ENCODE results near the gene ABHD14A. TPM values are rescaled to one million over a fixed set of nuclear protein-coding genes. Genes with fewer than 3 reads are reported as not detected.
"Not testable (repeated sequence)": the region's sequence is repeated elsewhere in the genome, so short reads cannot be mapped to it uniquely, and the experiment has no call there.

Gene ABHD14A
- total RNA-seq = 10 to 100 TPM in 2 of 5 donors, 1 to 10 TPM in 1, not detected in 2; 7.0 to 17.0 (median 14.5) TPM
- 10 to 100 TPM; 12.2 to 20.8 (median 16.3) TPM for polyA plus RNA-seq
- long read RNA-seq, donor 1, transcript ABHD14A-201 (5 exons, 1,062 nt) = major isoform, 9 of 25 reads
- long read RNA-seq, donor 1, partial matches to known transcripts = 16 of 25 reads
- long read RNA-seq, donor 1, other reads (novel, unspliced or antisense) = 0 of 25 reads
- long read RNA-seq, donor 2, transcript ABHD14A-201 (5 exons, 1,062 nt) = major isoform, 10 of 47 reads
- long read RNA-seq, donor 2, partial matches to known transcripts = 13 of 47 reads
- long read RNA-seq, donor 2, other reads (novel, unspliced or antisense) = 24 of 47 reads
- long read RNA-seq, donor 3, transcript ABHD14A-201 (5 exons, 1,062 nt) = major isoform, 7 of 7 reads
- long read RNA-seq, donor 3, partial matches to known transcripts = 0 of 7 reads
- long read RNA-seq, donor 3, other reads (novel, unspliced or antisense) = 0 of 7 reads
- long read RNA-seq, donor 4, partial matches to known transcripts = 0 of 1 reads
- long read RNA-seq, donor 4, other reads (novel, unspliced or antisense) = 0 of 1 reads
- long read RNA-seq, donor 5, transcript ABHD14A-201 (5 exons, 1,062 nt) = major isoform, 13 of 13 reads
- long read RNA-seq, donor 5, partial matches to known transcripts = 0 of 13 reads
- long read RNA-seq, donor 5, other reads (novel, unspliced or antisense) = 0 of 13 reads
- long read RNA-seq, donor 6 = 0 reads
- long read RNA-seq, donor 7, transcript ABHD14A-201 (5 exons, 1,062 nt) = major isoform, 11 of 11 reads
- long read RNA-seq, donor 7, partial matches to known transcripts = 0 of 11 reads
- long read RNA-seq, donor 7, other reads (novel, unspliced or antisense) = 0 of 11 reads
- long read RNA-seq, donor 8, partial matches to known transcripts = 0 of 2 reads
- long read RNA-seq, donor 8, other reads (novel, unspliced or antisense) = 0 of 2 reads
- long read RNA-seq, donor 9, transcript ABHD14A-201 (5 exons, 1,062 nt) = major isoform, 8 of 9 reads
- long read RNA-seq, donor 9, partial matches to known transcripts = 0 of 9 reads
- long read RNA-seq, donor 9, other reads (novel, unspliced or antisense) = 0 of 9 reads
- long read RNA-seq, donor 10, partial matches to known transcripts = 0 of 3 reads
- long read RNA-seq, donor 10, other reads (novel, unspliced or antisense) = 0 of 3 reads

DNA sequence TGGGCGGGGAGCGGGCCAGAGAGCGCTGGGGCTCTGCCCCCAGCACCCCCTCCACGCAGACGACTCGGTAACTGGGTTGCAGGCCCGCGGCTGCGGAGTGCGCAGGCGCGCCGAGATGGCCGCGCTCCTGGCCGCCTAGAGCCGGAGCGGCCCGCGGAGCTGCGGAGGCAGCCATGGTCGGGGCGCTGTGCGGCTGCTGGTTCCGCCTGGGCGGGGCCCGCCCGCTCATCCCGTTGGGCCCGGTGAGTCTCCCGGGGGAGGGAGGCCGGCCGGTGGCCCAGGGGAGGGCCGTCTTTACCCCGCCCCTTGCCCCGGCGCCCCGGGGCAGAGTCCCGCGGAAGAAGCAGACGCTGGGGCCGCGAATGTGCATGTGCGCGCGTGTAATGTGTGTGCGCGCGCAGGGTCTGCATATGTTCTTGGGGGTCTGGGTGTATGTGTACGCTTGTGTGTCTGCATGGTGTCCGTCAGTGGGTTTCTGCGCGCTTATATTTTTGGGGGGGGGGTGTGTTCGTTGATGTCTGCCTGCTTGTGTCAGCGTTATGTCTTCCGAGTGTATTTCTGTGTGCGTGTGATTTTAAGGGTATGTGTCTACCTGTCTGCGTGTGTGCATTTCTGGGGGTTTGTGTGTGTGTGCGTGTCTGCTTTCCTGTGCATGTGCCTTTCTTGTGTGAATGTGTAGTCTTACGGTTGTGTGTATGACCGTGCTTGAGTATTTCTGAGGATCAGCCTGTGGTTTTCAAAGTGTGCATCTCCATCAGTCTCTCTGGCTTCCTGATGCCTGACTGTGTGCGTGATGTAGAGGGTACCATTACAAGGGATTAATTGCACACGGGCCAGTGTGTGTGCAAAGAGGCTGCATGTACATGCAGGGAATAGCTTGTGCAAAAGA, at the start of gene ABHD14A:
Gene ABHD14A, plus strand, starts transcription at position 102 of the 889 bp plus-strand sequence. Its CDS starts 72 bp downstream, at position 174.
- H3K36me3 ChIP-seq = peaks cover 0 to 9% (median 2%) of the 10 kb centered on the region in 4 donors
- peak within 1 kb of the TSS; percentile 61 to 75 (median 65) for H3K4me3 ChIP-seq
- intact Hi-C loops (cut with DNase I; ENCODE audit: low total_unique reads) = no loop called here
- H3K27me3 ChIP-seq = no peaks in the 10 kb centered on the region
- peak within 1 kb of the TSS; percentile 88 to 97 (median 95) for H3K27ac ChIP-seq
- peak; percentile 78 to 93 for DNase-seq
- 0 to 1% (median 0%) methylated on average over 26 to 63 of the region's 63 CpGs for WGBS, 5 donors
- H3K9me3 ChIP-seq = no peaks in the 10 kb centered on the region
- H3K4me1 ChIP-seq = peaks cover 21 to 62% (median 49%) of the 10 kb centered on the region in 4 donors
- TF ChIP-seq, protein P1, sequence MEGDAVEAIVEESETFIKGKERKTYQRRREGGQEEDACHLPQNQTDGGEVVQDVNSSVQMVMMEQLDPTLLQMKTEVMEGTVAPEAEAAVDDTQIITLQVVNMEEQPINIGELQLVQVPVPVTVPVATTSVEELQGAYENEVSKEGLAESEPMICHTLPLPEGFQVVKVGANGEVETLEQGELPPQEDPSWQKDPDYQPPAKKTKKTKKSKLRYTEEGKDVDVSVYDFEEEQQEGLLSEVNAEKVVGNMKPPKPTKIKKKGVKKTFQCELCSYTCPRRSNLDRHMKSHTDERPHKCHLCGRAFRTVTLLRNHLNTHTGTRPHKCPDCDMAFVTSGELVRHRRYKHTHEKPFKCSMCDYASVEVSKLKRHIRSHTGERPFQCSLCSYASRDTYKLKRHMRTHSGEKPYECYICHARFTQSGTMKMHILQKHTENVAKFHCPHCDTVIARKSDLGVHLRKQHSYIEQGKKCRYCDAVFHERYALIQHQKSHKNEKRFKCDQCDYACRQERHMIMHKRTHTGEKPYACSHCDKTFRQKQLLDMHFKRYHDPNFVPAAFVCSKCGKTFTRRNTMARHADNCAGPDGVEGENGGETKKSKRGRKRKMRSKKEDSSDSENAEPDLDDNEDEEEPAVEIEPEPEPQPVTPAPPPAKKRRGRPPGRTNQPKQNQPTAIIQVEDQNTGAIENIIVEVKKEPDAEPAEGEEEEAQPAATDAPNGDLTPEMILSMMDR (IDR thresholded peaks at IDR 0.05) = no peak
- TF ChIP-seq POLR2AphosphoS5 (IDR thresholded peaks at IDR 0.05) = peak; percentile 3 to 71 (median 65)

DNA sequence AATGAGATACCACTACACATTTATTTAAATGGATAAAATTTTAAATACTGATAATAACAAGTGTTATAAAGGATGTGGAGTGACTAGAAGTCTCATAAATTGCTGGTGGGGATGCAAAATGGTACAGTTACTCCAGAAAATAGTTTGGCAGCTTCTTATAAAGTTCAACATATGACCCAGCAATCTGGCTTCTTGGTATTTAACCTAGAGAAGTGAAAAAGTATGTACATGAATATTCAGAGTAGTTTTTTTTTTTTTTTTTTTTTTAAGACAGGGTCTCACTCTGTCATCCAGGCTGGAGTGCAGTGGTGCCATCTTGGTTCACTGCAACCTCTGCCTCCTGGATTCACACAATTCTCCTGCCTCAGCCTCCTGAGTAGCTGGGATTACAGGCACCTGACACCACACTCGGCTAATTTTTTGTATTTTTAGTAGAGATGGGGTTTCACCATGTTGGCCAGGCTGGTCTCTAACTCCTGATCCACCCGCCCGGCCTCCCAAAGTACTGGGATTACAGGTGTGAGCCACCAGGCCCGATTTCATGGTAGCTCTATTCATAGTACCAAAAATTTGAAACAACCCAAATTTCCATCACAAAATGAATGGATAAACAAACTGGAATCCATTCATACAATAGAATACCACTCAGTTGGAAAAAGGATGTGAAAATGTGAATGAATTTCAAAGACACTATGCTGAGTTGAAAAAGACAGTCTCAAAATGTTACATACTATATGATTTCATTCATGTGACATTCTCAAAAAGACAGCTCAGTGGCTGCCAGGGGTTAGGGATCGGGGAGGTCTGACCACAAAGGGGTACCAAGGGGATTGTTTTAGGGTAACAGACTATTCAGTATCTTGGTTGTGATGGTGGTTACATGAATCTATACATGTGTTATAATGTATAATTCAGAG, 47.5 kb upstream of the ABHD14A start:
- TF ChIP-seq, protein P1 (IDR thresholded peaks at IDR 0.05) = no peak
- TF ChIP-seq POLR2A (IDR thresholded peaks at IDR 0.05) (no peak), POLR2AphosphoS5 (IDR thresholded peaks at IDR 0.05) (no peak), EP300 (IDR thresholded peaks at IDR 0.05) (no peak)
- Histone ChIP-seq H3K36me3 (peaks cover 0 to 18% (median 7%) of the 10 kb centered on the region in 4 donors), H3K9me3 (no peaks in the 10 kb centered on the region), H3K4me1 (no peaks in the 10 kb centered on the region), H3K27me3 (no peaks in the 10 kb centered on the region), H3K27ac (no peak overlapping the region), H3K4me3 (no peak overlapping the region)
- WGBS, 5 donors = 86 to 93% (median 89%) methylated on average over 5 of the region's 5 CpGs
- no peak for DNase-seq
- intact Hi-C loops (cut with DNase I; ENCODE audit: low total_unique reads) = no loop called here

DNA sequence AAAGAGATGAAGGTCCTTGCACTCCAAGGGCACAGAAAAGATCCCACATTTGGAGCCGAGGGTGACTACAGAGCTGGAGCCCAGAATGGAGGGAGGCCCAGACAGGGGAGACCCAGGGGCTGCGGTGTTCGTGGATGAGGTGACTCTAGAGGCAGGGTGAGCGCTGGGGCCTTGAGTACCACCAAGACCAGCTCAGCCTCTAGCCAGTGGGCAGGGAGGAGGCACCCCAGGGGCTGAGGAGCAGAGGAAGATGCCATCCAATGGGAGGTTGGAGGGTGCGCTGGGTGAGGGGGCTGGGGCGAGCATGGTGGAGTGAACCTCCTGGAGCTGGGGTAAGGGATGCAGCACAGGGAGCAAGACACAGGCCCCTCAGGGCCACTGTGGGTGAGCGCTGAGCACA, 46.4 kb upstream of the ABHD14A start:
- H3K4me3 ChIP-seq = no peak overlapping the region
- intact Hi-C loops (cut with DNase I; ENCODE audit: low total_unique reads) = no loop called here
- TF ChIP-seq, protein P1 (IDR thresholded peaks at IDR 0.05) = no peak
- TF ChIP-seq POLR2A (IDR thresholded peaks at IDR 0.05) (no peak), POLR2AphosphoS5 (IDR thresholded peaks at IDR 0.05) (no peak), EP300 (IDR thresholded peaks at IDR 0.05) (no peak)
- H3K9me3 ChIP-seq = no peaks in the 10 kb centered on the region
- no peaks in the 10 kb centered on the region for H3K4me1 ChIP-seq
- H3K27ac ChIP-seq = no peak overlapping the region
- 92 to 96% (median 95%) methylated on average over 7 of the region's 7 CpGs for WGBS, 5 donors
- no peaks in the 10 kb centered on the region for H3K27me3 ChIP-seq
- DNase-seq = peak in 1 of 2 donors; percentile 18
- peaks cover 2 to 29% (median 18%) of the 10 kb centered on the region in 4 donors for H3K36me3 ChIP-seq

DNA sequence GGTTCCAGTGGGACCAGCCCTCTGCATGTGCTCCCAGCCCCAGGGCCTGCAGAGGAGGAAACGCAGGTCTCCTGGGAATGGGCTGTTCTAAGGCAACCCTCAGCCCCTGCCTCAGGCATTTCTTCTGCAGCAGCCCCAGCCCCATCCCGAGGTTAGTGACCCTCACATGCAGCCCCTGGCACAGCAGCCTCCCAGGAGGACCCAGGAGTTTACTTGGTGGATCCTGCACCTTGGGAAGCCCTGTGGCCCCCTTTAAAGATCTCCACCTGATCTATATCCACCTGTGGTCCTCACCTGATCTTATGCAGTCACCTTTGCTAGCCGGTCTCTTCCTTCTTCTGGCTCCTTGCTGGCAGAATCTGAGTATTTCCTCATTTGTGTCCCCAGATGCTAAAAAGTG, 45.9 kb upstream of the ABHD14A start:
- H3K27ac ChIP-seq; H3K9me3 ChIP-seq; H3K4me1 ChIP-seq; intact Hi-C loops (cut with DNase I; ENCODE audit: low total_unique reads); H3K4me3 ChIP-seq; H3K27me3 ChIP-seq: not testable (repeated sequence)
- WGBS, 5 donors = 82 to 92% (median 87%) methylated on average over 3 of the region's 3 CpGs
- H3K36me3 ChIP-seq = peaks cover 7 to 34% (median 24%) of the 10 kb centered on the region in 4 donors
- DNase-seq = peak in 1 of 2 donors; percentile 2

All from stomach (tissue), 19 donors.